Right cardiac atrium (tissue), 5 donors: ENCODE results near the gene LGR4. TPM values are rescaled to one million over a fixed set of nuclear protein-coding genes. Genes with fewer than 3 reads are reported as not detected.

ENCODE experiments used
- ATAC-seq, 2 donors: fragments of 200-7000 bp; cut with Tn5 transposase; one replicate each; pipeline versions ENCODE4 v1.8.0 to v1.9.1; 2020; ENCODE audit warnings: moderate library complexity in 2 of 2, mild to moderate bottlenecking in 1 of 2
- DNase-seq, 3 donors: peaks; one replicate each; pipeline ENCODE4 v3.0.0-alpha.2; 2020
- H3K27ac ChIP-seq: one replicate; pipeline ENCODE4 v1.5.1; 2013; ENCODE audit warnings: mild to moderate bottlenecking, low read length, control low read depth, moderate library complexity
- H3K27me3 ChIP-seq: one replicate; pipeline ENCODE4 v1.6.1; 2013; ENCODE audit not compliant: control insufficient read depth, insufficient read depth
- H3K4me1 ChIP-seq: one replicate; pipeline ENCODE4 v1.6.1; 2013; ENCODE audit warnings: low read length; ENCODE audit not compliant: control insufficient read depth, insufficient read depth
- H3K4me3 ChIP-seq: one replicate; pipeline ENCODE4 v1.5.1; 2013; ENCODE audit warnings: low read length, control low read depth
- H3K9me3 ChIP-seq: one replicate; pipeline ENCODE4 v1.6.1; 2013; ENCODE audit warnings: low read length; ENCODE audit not compliant: control insufficient read depth
- WGBS: extraction: QIAGEN DNeasy Blood & Tissue Kit; methylation state at CpG from one replicate; pipeline ENCODE4 v1.1.7; 2013; 5-methylcytosine and 5-hydroxymethylcytosine counted together
- intact Hi-C, 4 donors: fragments of 100-400 bp; cut with DNase I; formaldehyde crosslinking; loops; one replicate each; pipeline versions ENCODE4 v1.11.0 to v1.14.0; 2022 to 2023
- polyA plus RNA-seq: library from polyadenylated mRNA; stranded (reverse); fragments of 200-250 nt; gene quantifications from one replicate; pipeline ENCODE4 v1.2.3, GENCODE V29; 2013
- total RNA-seq, 4 donors: library from RNA; stranded (reverse); fragmentation: NEBNext Ultra II Directional; extraction: Animal tissue kit (Norgen Biotek cat#: 25700); gene quantifications; one replicate each; pipeline ENCODE4 v1.2.1, GENCODE V29; 2021
- donor health status: healthy with polysubstance abuse.
- donor health status: DM: no; HTN: yes; CAD: no.
- donor health status: DM: no; HTN: no; CAD: no.
- donor health status: DM: no; HTN: yes; CAD: no; lungs with severe emphysema.
- donor health status: DM: yes; HTN: yes; CAD: no.

Gene LGR4
- total and polyA plus RNA-seq, 5 donors, result 16.0 to 50.6 (median 41.3) TPM

DNA sequence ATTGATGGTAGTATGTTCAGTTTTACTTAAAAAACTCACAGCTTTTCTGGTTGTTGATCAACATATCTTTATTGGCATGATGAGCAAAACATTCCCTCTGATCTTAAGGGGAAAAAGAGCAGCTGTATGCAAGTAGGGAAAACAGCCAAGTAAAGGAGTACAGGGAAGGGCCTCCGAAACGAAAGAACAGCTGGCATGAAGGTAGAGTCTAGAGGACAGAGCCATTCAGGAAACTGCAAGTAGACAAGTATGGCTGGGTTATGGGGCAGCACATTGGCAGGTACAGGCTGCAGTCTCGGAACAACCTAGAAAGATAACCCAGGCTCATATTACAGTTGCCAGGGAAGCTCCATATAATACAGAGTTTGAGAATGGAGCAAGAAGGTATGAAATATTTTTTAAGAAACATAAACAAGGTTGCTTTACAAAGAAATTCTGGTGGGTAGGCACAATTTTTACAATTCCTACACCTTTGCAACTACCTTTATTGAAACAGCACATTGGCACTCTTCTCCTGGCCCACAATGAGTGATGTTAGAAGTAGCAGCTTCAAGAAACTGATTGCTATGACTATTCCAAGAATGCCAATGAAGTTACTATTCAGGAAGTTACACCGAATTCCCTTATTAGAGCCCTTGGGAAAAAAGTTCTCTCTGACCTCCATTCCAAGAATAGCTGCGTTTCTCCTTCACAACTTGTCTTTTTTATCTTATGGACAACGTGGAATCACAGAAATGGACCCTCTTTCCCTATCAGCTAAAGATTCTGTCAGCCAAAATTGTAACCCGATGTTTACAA, 45.2 kb downstream of the LGR4 start:
- Histone ChIP-seq H3K4me3 (no peak overlapping the region), H3K27me3 (no peaks in the 10 kb centered on the region), H3K27ac (peak overlapping the region; percentile 31), H3K9me3 (no peaks in the 10 kb centered on the region), H3K4me1 (peaks cover 14% of the 10 kb centered on the region)
- intact Hi-C loops, result no loop called here
- DNase-seq (no peak), ATAC-seq (peak in 1 of 2 donors; percentile 39)
- 33% methylated on average over 7 of the region's 7 CpGs for WGBS

DNA sequence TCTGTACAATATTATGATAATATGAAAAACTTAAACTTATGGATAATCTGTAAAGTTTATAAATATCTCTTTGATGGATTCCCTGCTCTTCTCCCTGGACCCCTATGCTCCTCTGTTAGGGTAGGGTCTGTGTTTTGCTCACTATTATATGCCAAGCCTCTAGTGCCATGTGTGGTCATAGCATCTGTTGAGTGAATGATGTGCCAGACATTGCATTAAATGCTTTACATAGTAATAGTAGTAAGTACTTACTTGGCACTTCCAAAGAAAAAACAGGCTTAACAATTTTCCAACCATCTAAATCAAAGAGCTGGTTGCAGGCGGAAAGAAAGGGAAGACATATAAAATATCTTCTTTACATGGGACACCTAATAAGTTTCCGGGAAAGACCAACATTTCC, 46.8 kb downstream of the LGR4 start:
- DNase-seq (no peak), ATAC-seq (no peak)
- H3K4me1 ChIP-seq, result peaks cover 14% of the 10 kb centered on the region
- no peak overlapping the region for H3K27ac ChIP-seq
- intact Hi-C loops, result no loop called here
- WGBS, result 90% methylated on average over 2 of the region's 2 CpGs
- no peaks in the 10 kb centered on the region for H3K27me3 ChIP-seq
- H3K9me3 ChIP-seq, result no peaks in the 10 kb centered on the region
- H3K4me3 ChIP-seq, result no peak overlapping the region

DNA sequence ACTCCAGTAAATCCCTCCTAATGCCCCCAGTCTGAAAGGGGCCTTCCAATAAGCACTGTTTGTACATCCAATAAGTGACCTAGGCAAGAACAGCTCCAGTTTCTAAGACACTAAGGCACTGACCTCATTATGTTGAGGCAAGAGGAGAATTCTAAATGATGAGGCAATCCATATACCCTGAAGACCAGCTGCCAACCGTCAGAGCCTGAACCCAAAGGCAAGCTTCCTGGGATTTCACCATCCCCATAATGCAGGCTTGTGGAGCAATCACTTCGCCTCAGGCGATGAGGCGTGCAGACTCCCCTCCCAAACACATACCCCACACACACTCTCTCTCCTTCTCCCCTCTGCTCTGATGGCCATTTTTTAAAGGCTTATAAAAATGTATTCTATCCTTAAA, 49.5 kb downstream of the LGR4 start:
- H3K27me3 ChIP-seq, result no peaks in the 10 kb centered on the region

DNA sequence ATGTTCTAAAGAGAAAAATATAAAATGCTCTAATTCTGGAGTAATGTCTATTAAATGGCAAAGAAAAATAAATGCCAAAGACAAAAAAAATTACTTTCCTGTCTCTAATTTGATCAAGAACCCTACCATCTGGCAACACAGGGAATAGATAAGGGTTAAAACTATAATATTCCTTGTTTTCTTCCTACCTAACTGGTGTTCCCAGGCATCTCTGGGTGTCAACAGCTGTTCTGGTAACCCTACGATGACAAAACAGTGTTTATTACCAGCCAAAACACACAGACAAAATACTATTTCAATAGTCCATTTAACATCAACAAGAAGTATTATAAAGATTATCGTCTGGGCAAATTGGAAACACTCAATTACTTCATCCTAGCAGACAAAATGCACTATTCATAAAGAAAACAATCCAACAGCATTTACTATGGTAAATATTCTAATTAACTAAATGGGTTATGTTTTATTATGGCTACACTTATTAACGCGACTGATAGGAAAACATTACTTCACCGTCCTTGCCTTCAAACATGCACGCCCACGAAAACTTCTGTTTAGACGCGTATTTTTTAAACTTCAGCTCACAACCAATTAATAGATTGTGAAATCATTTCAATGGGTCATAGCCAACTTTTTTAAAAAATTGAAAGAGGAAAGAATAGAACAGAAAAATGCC, 50.6 kb downstream of the LGR4 start:
- Histone ChIP-seq H3K4me3 (no peak overlapping the region), H3K4me1 (peaks cover 7% of the 10 kb centered on the region), H3K9me3 (no peaks in the 10 kb centered on the region), H3K27me3 (no peaks in the 10 kb centered on the region), H3K27ac (peak overlapping the region; percentile 68)
- no peak for ATAC-seq
- intact Hi-C loops, result no loop called here
- whole genome bisulfite sequencing, result 54% methylated on average over 9 of the region's 9 CpGs
- DNase-seq, result no peak

More for the DNA sequence above, 49.5 kb downstream of the LGR4 start:
- Histone ChIP-seq H3K4me1 (peaks cover 10% of the 10 kb centered on the region), H3K27ac (peak overlapping the region; percentile 13), H3K4me3 (no peak overlapping the region), H3K9me3 (no peaks in the 10 kb centered on the region)
- WGBS, result 68% methylated on average over 4 of the region's 4 CpGs
- intact Hi-C loops, result no loop called here
- peak; percentile 92 to 93 for ATAC-seq
- peak; percentile 71 to 80 (median 77) for DNase-seq

DNA sequence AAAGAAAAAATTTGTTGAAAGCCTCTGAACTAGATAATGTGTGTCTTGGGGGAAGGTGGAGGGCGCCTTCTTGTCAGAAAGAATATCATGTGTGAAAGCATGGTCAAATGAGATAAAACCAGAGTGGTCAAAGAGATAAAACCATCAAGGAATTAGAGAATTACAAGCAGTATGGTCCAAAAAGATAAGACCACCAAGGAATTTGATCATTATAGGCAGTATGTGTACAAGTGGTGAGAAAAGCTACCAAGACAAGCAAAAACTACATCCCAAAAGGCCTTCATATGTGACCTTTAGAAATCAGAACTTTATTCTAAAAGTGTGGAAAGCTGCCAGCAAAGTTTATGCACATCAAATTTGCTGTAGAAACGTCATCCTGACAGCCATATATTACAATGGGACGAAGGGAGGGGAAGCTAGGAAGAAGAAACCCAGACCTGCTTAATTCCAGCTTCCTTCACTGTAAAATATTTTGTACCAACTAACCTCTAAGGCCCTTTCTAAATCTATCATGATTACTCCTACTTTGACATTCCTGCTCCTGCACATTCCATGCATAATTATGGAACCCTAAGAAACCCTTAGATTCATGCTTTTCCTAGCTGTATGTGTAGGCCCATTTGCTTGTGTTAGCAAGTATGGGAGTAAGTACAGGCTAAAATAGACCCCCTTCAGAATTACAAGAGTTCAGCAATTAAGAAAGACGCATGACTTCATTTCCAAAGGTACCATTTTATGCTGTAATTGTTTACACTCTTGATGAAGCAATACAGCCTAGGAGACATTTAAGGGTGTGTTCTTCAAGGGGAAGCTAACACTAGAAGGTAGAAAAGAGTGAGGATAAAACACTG, 51.6 kb downstream of the LGR4 start:
- no peak for DNase-seq
- Histone ChIP-seq H3K27me3 (no peaks in the 10 kb centered on the region), H3K4me3 (no peak overlapping the region), H3K4me1 (peaks cover 7% of the 10 kb centered on the region), H3K27ac (no peak overlapping the region), H3K9me3 (no peaks in the 10 kb centered on the region)
- 71% methylated on average over 4 of the region's 4 CpGs for WGBS
- no peak for ATAC-seq
- intact Hi-C loops, result no loop called here

DNA sequence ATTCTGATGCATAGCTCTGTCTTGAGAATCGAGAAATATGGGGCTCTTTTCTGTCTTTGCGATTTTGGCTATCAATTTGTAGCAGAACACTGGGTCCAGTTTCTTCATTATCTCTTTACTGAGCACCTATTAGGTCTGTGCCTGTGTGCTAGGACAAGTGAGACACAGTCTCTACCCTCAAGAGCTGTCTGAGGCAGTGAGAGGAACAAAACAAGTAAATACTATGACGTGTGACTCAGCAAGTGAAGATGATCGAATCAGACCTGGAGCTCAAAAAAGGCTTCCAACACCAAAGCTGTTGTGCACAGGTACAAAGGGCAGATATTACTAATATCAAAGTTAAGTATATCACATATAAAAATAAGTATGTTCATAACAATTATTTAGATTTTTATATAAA, 52.4 kb downstream of the LGR4 start:
- H3K9me3 ChIP-seq, result no peaks in the 10 kb centered on the region
- peaks cover 7% of the 10 kb centered on the region for H3K4me1 ChIP-seq
- no peak for ATAC-seq

DNA sequence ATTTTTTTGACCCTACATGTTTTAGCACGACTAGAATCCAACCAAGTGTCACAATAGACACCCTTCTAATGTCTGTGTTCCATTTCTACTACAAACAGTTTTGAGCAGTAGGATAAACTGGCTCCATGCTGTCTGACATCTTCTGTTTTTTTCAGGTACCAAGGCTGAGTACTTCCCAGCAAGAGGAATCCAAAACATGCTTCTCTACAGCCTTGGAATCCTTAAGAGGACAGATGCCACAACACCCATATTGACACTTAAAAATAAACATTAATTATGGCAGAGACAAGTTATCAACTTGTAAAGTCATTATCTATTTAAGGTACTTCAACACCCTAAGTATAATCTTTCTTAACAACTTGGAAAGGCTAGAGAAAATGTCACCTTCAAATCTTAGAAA, 54.2 kb downstream of the LGR4 start:
- no peak overlapping the region for H3K27ac ChIP-seq
- no peaks in the 10 kb centered on the region for H3K27me3 ChIP-seq
- DNase-seq, result no peak
- no peaks in the 10 kb centered on the region for H3K9me3 ChIP-seq
- no peak for ATAC-seq
- intact Hi-C loops, result no loop called here
- H3K4me1 ChIP-seq, result peaks cover 5% of the 10 kb centered on the region
- 31% methylated on average over 1 of the region's 1 CpG for WGBS
- H3K4me3 ChIP-seq, result no peak overlapping the region

More for the DNA sequence above, 52.4 kb downstream of the LGR4 start:
- no peaks in the 10 kb centered on the region for H3K27me3 ChIP-seq
- no peak for DNase-seq
- H3K4me3 ChIP-seq, result no peak overlapping the region
- intact Hi-C loops, result no loop called here
- H3K27ac ChIP-seq, result no peak overlapping the region
- WGBS, result 90% methylated on average over 4 of the region's 4 CpGs

DNA sequence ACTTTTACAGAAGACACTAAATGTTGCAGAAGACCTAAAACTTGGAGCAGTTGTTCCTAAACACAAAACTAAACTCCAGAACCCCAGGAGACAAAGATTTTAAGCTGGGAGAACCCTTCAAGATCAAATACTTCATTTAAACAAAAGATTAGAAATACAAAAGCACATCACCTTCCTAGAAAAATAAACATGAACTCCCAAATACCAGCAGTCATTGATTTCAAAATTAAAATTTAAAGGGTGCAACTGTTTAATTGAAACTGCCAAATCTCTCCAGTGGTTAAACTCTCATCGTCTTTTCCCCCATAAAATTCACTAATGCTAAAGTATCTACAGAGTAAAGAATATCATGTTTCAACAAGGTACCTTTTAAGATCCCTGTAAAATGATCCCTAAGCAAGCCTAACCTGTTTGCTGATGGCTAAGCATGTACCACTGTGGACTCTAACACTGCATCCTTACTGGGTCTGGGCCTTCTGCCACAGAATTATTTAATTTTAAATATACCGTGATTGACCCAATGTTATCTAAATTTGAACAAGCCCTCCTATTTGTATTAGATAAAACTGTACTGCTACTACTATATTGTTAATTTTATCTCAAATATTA, 55.9 kb downstream of the LGR4 start:
- Histone ChIP-seq H3K27me3 (no peaks in the 10 kb centered on the region), H3K27ac (no peak overlapping the region), H3K9me3 (no peaks in the 10 kb centered on the region), H3K4me3 (no peak overlapping the region), H3K4me1 (peaks cover 4% of the 10 kb centered on the region)
- 60% methylated on average over 2 of the region's 2 CpGs for WGBS
- intact Hi-C loops, result no loop called here
- no peak for ATAC-seq
- DNase-seq, result no peak

DNA sequence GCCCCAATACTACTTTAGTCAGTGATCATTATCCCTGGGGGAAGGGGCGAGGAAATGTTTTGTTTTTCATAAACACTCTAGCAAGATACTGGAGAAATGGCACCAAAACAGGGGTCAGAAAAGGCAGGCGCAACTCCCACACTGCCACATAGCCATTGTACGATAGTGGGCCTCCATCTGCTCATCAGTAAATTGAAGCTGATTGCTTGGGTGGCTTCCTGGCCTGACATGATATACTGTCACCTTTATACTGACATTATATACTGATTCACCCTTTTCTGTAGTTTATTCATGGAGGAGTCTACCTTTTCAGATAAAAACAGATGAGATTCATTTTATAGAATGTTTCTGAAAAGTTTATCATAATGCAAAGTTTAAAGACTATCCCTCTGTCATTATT, 57.9 kb downstream of the LGR4 start:
- no peak for DNase-seq
- Histone ChIP-seq H3K27ac (peak overlapping the region; percentile 6), H3K27me3 (no peaks in the 10 kb centered on the region), H3K4me3 (no peak overlapping the region), H3K9me3 (no peaks in the 10 kb centered on the region), H3K4me1 (peaks cover 1% of the 10 kb centered on the region)
- 61% methylated on average over 3 of the region's 3 CpGs for WGBS
- no peak for ATAC-seq
- intact Hi-C loops, result no loop called here

DNA sequence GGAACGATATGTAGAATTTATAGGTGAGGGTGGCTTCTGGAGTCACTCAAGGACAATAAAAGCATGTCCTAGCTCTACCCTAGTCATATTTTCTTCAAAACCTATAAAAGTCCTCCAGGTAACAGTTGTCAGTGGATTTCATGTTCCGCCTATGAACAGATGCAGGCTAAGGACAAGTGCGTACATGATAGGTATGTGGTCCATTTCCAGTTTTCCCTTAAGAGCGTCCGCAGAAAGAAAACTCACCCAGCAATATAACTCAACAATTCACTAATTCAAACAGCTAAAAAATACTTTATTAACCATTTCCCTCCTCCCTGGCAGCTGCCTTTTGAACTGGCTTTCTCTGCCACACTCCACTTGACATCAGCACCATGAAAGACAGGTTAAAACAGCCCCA, 59.4 kb downstream of the LGR4 start:
- 98% methylated on average over 5 of the region's 5 CpGs for WGBS
- peaks cover 1% of the 10 kb centered on the region for H3K4me1 ChIP-seq
- H3K4me3 ChIP-seq, result no peak overlapping the region
- no peaks in the 10 kb centered on the region for H3K27me3 ChIP-seq
- H3K9me3 ChIP-seq, result no peaks in the 10 kb centered on the region
- DNase-seq (no peak), ATAC-seq (no peak)
- no peak overlapping the region for H3K27ac ChIP-seq
- intact Hi-C loops, result no loop called here
